HepG2 (cell line): ENCODE data around the gene INTS1. TPM values are rescaled to one million over a fixed set of nuclear protein-coding genes. Genes with fewer than 3 reads are reported as not detected.

Experiments
- ATAC-seq: fragments of 200-7000 bp; cut with Tn5 transposase; 3 replicates; pipeline ENCODE4 v1.9.1; 2020; ENCODE audit warnings: mild to moderate bottlenecking, moderate library complexity
- Bru-seq: library from RNA; stranded (reverse); fragments of 400-500 nt; gene quantifications from one replicate; lab custom pipeline; 2021; lab: Mats Ljungman, UMichigan
- BruChase-seq, 2 experiments: library from RNA; stranded (reverse); fragments of 400-500 nt; gene quantifications; one replicate each; lab custom pipeline; 2021; lab: Mats Ljungman, UMichigan
- BruUV-seq: library from RNA; stranded (reverse); fragments of 400-500 nt; replicated peaks from 2 replicates; lab custom pipeline; 2021; lab: Mats Ljungman, UMichigan
- CTCF ChIA-PET: fragments of 300-600 bp; formaldehyde crosslinking; extraction: SDS; loops from one replicate; lab custom pipeline; 2021; ENCODE audit warnings: low total read pairs, inconsistent platforms, low intra/inter-chr PET ratio; lab: Yijun Ruan, JAX
- POLR2A ChIA-PET: fragments of 350-600 bp; sonication (Branson Sonifier 250); formaldehyde crosslinking; loops from one replicate; lab custom pipeline; 2020; ENCODE audit warnings: antibody characterized with exemption, inconsistent platforms; lab: Yijun Ruan, JAX
- DNase-seq: peaks from one replicate; pipeline ENCODE4 v3.0.0-alpha.2; 2015; ENCODE audit warnings: low spot score
- FAIRE-seq: peaks from 3 replicates; lab custom pipeline; 2011; peaks lifted over from hg19 to GRCh38; lab: Jason Lieb, UNC
- H2AFZ ChIP-seq: one replicate; pipeline ENCODE4 v1.6.1; 2011; ENCODE audit warnings: low read length, inconsistent platforms
- H3K27ac ChIP-seq: fragments of 300-600 bp; 3 replicates; pipeline ENCODE4 v1.8.0; 2011; ENCODE audit warnings: mixed run types, mild to moderate bottlenecking, mixed read lengths, low read length, inconsistent platforms; ENCODE audit not compliant: insufficient read depth; ENCODE audit errors: extremely low read length
- H3K27me3 ChIP-seq, 2 experiments: fragments of 200-600 bp in 1 of 2; 2 replicates in 1 of 2; 3 replicates in 1 of 2; pipeline versions ENCODE4 v1.6.0 to v1.8.0; 2011; ENCODE audit warnings: low read length in 2 of 2, mild to moderate bottlenecking in 2 of 2, moderate library complexity in 2 of 2, inconsistent platforms in 1 of 2; ENCODE audit not compliant: insufficient read depth in 2 of 2, control insufficient read depth in 1 of 2
- H3K36me3 ChIP-seq, 2 experiments: fragments of 200-600 bp in 1 of 2; replicated peaks in 1 of 2; 2 replicates in 1 of 2; 3 replicates in 1 of 2; pipeline versions ENCODE4 v1.5.1 to v1.8.0; 2011; ENCODE audit warnings: low read length in 2 of 2, inconsistent platforms in 1 of 2; ENCODE audit not compliant: insufficient read depth in 2 of 2, control insufficient read depth in 1 of 2
- H3K4me1 ChIP-seq: 2 replicates; pipeline ENCODE4 v1.5.1; 2012; ENCODE audit warnings: low read length, inconsistent platforms; ENCODE audit not compliant: insufficient read depth
- H3K4me2 ChIP-seq: 2 replicates; pipeline ENCODE4 v1.6.0; 2011; ENCODE audit warnings: low read depth, low read length, inconsistent platforms
- H3K4me3 ChIP-seq, 3 experiments: fragments of 200-600 bp in 1 of 3; sonication (generic), shearing (Covaris generic) in 1 of 3; replicated peaks in 1 of 3; 2 replicates each; pipeline ENCODE4 v1.5.1; 2011 to 2016; ENCODE audit warnings: low read length in 3 of 3, inconsistent platforms in 2 of 3, low read depth in 2 of 3, mild to moderate bottlenecking in 2 of 3, control low read depth in 1 of 3, mixed read lengths in 1 of 3; ENCODE audit not compliant: insufficient read depth in 1 of 3
- H3K79me2 ChIP-seq: one replicate; pipeline ENCODE4 v1.6.1; 2011; ENCODE audit warnings: low read length, inconsistent platforms; ENCODE audit not compliant: insufficient read depth
- H3K9ac ChIP-seq: 2 replicates; pipeline ENCODE4 v1.6.0; 2011; ENCODE audit warnings: mild to moderate bottlenecking, low read depth, low read length, inconsistent platforms; ENCODE audit not compliant: insufficient read depth
- H3K9me3 ChIP-seq: 2 replicates; pipeline ENCODE4 v1.5.1; 2012; ENCODE audit warnings: mild to moderate bottlenecking, low read length
- H4K20me1 ChIP-seq: 2 replicates; pipeline ENCODE4 v1.6.0; 2011; ENCODE audit warnings: inconsistent platforms, mild to moderate bottlenecking, low read length, moderate library complexity; ENCODE audit not compliant: insufficient read depth
- CREM ChIP-seq, 2 experiments: sonication (generic) in 1 of 2; formaldehyde crosslinking in 1 of 2; IDR thresholded peaks; 2 replicates each; pipeline versions ENCODE4 v1.4.0 to v1.6.1; 2016 to 2020; ENCODE audit warnings: antibody characterized with exemption in 1 of 2, mild to moderate bottlenecking in 1 of 2, missing genetic modification reagents in 1 of 2
- EEA1 ChIP-seq: sonication (generic); formaldehyde crosslinking; IDR thresholded peaks from 2 replicates; pipeline ENCODE4 v1.5.1; 2020; ENCODE audit warnings: mild to moderate bottlenecking, missing genetic modification reagents, borderline replicate concordance
- YEATS2 ChIP-seq: sonication (generic); formaldehyde crosslinking; IDR thresholded peaks from 2 replicates; pipeline ENCODE4 v1.4.0; 2020; ENCODE audit warnings: missing genetic modification reagents, borderline replicate concordance
- ZNF235 ChIP-seq: sonication (generic); formaldehyde crosslinking; IDR thresholded peaks from 2 replicates; pipeline ENCODE4 v1.8.1; 2023; ENCODE audit warnings: mild to moderate bottlenecking, missing genetic modification reagents, borderline replicate concordance
- ZNF331 ChIP-seq: sonication (generic); formaldehyde crosslinking; IDR thresholded peaks from 2 replicates; pipeline ENCODE4 v1.4.0; 2020; ENCODE audit warnings: missing genetic modification reagents
- WGBS: methylation state at CpG from one replicate; pipeline ENCODE4 v1.1.6; 2017; ENCODE audit warnings: low lambda C conversion rate; 5-methylcytosine and 5-hydroxymethylcytosine counted together
- in situ Hi-C: cut with HindIII; loops from 2 replicates; pipeline ENCODE4 v1.10.0; 2017; ENCODE audit warnings: low pct_unique_long_range_greater_than_20kb; ENCODE audit not compliant: extremely low pct_ligation_motif_present
- intact Hi-C: fragments of 100-400 bp; cut with micrococcal nuclease; formaldehyde crosslinking; loops from one replicate; pipeline ENCODE4 v1.10.0; 2022; ENCODE audit not compliant: unreplicated experiment
- long read RNA-seq, 2 experiments: library from RNA in 1 of 2; library from polyadenylated mRNA in 1 of 2; stranded (forward) in 1 of 2; unstranded in 1 of 2; transcript quantifications; one replicate each; pipeline ENCODE4 v2.0.0, GENCODE V29; 2019 to 2022
- polyA minus RNA-seq, 3 experiments: library from RNA; depleted of rRNA, polyadenylated mRNA; stranded (reverse); fragments of >200 nt; gene quantifications; 2 replicates each; pipeline ENCODE4 v1.2.3, GENCODE V29; 2011; ENCODE audit warnings: low replicate concordance in 1 of 3
- polyA plus RNA-seq, 8 experiments: library from polyadenylated mRNA; depleted of rRNA in 3 of 8; stranded (reverse) in 7 of 8; unstranded in 1 of 8; fragments of >200 nt; fragmentation: Illumina TruSeq in 4 of 8; extraction: Trizol in 4 of 8; gene quantifications; 2 replicates each; pipeline versions ENCODE4 v1.2.1 to v1.2.3, GENCODE V29; 2011 to 2016; ENCODE audit warnings: low read depth in 4 of 8, missing spikeins in 1 of 8, mixed read lengths in 1 of 8; ENCODE audit not compliant: insufficient read depth in 1 of 8
- total RNA-seq, 5 experiments: library from RNA; depleted of rRNA; stranded (reverse); fragments of >200 nt; fragmentation: Illumina TruSeq; extraction: Trizol; gene quantifications; 2 replicates each; pipeline ENCODE4 v1.2.3, GENCODE V29; 2016; ENCODE audit warnings: low read depth in 1 of 5
- TF ChIP-seq, protein P1 (sequence below): sonication (generic); formaldehyde crosslinking; IDR thresholded peaks from 2 replicates; pipeline ENCODE4 v1.8.0; 2022; ENCODE audit warnings: mild to moderate bottlenecking, missing genetic modification reagents, moderate library complexity
- TF ChIP-seq, protein P2 (sequence below): sonication (generic); formaldehyde crosslinking; IDR thresholded peaks from 2 replicates; pipeline ENCODE4 v1.4.0; 2020; ENCODE audit warnings: mild to moderate bottlenecking, missing genetic modification reagents
- TF ChIP-seq, protein P3 (sequence below): IDR thresholded peaks from 2 replicates; pipeline ENCODE4 v1.6.1; 2012; ENCODE audit warnings: inconsistent platforms

The INTS1 gene, protein sequence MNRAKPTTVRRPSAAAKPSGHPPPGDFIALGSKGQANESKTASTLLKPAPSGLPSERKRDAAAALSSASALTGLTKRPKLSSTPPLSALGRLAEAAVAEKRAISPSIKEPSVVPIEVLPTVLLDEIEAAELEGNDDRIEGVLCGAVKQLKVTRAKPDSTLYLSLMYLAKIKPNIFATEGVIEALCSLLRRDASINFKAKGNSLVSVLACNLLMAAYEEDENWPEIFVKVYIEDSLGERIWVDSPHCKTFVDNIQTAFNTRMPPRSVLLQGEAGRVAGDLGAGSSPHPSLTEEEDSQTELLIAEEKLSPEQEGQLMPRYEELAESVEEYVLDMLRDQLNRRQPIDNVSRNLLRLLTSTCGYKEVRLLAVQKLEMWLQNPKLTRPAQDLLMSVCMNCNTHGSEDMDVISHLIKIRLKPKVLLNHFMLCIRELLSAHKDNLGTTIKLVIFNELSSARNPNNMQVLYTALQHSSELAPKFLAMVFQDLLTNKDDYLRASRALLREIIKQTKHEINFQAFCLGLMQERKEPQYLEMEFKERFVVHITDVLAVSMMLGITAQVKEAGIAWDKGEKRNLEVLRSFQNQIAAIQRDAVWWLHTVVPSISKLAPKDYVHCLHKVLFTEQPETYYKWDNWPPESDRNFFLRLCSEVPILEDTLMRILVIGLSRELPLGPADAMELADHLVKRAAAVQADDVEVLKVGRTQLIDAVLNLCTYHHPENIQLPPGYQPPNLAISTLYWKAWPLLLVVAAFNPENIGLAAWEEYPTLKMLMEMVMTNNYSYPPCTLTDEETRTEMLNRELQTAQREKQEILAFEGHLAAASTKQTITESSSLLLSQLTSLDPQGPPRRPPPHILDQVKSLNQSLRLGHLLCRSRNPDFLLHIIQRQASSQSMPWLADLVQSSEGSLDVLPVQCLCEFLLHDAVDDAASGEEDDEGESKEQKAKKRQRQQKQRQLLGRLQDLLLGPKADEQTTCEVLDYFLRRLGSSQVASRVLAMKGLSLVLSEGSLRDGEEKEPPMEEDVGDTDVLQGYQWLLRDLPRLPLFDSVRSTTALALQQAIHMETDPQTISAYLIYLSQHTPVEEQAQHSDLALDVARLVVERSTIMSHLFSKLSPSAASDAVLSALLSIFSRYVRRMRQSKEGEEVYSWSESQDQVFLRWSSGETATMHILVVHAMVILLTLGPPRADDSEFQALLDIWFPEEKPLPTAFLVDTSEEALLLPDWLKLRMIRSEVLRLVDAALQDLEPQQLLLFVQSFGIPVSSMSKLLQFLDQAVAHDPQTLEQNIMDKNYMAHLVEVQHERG (N-terminal part only)
- total RNA-seq (2016; rRNA removed; fragmentation: Illumina TruSeq; extraction: Trizol) = 17.3 and 29.0 TPM in 2 replicates
- 5.1 and 5.5 TPM in 2 replicates for total RNA-seq (2016; cell fraction: cytosol; rRNA removed; fragmentation: Illumina TruSeq; extraction: Trizol; ENCODE audit: low read depth)
- 10.4 and 29.7 TPM in 2 replicates for total RNA-seq (2016; cell fraction: insoluble cytoplasmic fraction; rRNA removed; fragmentation: Illumina TruSeq; extraction: Trizol)
- 7.6 and 9.1 TPM in 2 replicates for total RNA-seq (2016; cell fraction: membrane; rRNA removed; fragmentation: Illumina TruSeq; extraction: Trizol)
- 41.5 and 48.7 TPM in 2 replicates for total RNA-seq (2016; cell fraction: nucleus; rRNA removed; fragmentation: Illumina TruSeq; extraction: Trizol)
- 13.7 and 18.2 TPM in 2 replicates for polyA plus RNA-seq (2011; rRNA removed)
- 13.7 and 18.1 TPM in 2 replicates for polyA plus RNA-seq (2011; cell fraction: cytosol; rRNA removed)
- polyA plus RNA-seq (2011; cell fraction: nucleus; rRNA removed) = 167 and 254 TPM in 2 replicates
- 20.5 and 22.5 TPM in 2 replicates for polyA plus RNA-seq (2012)
- 3.9 and 4.3 TPM in 2 replicates for polyA plus RNA-seq (2016; cell fraction: cytosol; fragmentation: Illumina TruSeq; extraction: Trizol; ENCODE audit: low read depth)
- polyA plus RNA-seq (2016; cell fraction: insoluble cytoplasmic fraction; fragmentation: Illumina TruSeq; extraction: Trizol; ENCODE audit: low read depth) = 11.9 and 26.2 TPM in 2 replicates
- 6.0 and 6.1 TPM in 2 replicates for polyA plus RNA-seq (2016; cell fraction: membrane; fragmentation: Illumina TruSeq; extraction: Trizol; ENCODE audit: low read depth)
- polyA plus RNA-seq (2016; cell fraction: nucleus; fragmentation: Illumina TruSeq; extraction: Trizol; ENCODE audit: insufficient read depth, low read depth) = 118 and 123 TPM in 2 replicates
- polyA minus RNA-seq (2011; rRNA and poly(A)+ RNA removed; ENCODE audit: low replicate concordance) = 33.5 and 55.8 TPM in 2 replicates
- polyA minus RNA-seq (2011; cell fraction: cytosol; rRNA and poly(A)+ RNA removed) = 18.4 and 23.7 TPM in 2 replicates
- 25.5 and 29.1 TPM in 2 replicates for polyA minus RNA-seq (2011; cell fraction: nucleus; rRNA and poly(A)+ RNA removed)
- Bru-seq, nascent RNA = percentile 54 among the genes with signal in this experiment
- BruChase-seq, experiment 1, labeled RNA remaining after a 6-hour chase = percentile 73 among the genes with signal in this experiment
- percentile 64 among the genes with signal in this experiment for BruChase-seq, experiment 2, labeled RNA remaining after a 2-hour chase
- long read RNA-seq, experiment 1, partial matches to known transcripts = 12 of 12 reads
- long read RNA-seq, experiment 1, other reads (novel, unspliced or antisense) = 0 of 12 reads
- long read RNA-seq, experiment 2, partial matches to known transcripts = 50 of 78 reads
- long read RNA-seq, experiment 2, other reads (novel, unspliced or antisense) = 28 of 78 reads

DNA sequence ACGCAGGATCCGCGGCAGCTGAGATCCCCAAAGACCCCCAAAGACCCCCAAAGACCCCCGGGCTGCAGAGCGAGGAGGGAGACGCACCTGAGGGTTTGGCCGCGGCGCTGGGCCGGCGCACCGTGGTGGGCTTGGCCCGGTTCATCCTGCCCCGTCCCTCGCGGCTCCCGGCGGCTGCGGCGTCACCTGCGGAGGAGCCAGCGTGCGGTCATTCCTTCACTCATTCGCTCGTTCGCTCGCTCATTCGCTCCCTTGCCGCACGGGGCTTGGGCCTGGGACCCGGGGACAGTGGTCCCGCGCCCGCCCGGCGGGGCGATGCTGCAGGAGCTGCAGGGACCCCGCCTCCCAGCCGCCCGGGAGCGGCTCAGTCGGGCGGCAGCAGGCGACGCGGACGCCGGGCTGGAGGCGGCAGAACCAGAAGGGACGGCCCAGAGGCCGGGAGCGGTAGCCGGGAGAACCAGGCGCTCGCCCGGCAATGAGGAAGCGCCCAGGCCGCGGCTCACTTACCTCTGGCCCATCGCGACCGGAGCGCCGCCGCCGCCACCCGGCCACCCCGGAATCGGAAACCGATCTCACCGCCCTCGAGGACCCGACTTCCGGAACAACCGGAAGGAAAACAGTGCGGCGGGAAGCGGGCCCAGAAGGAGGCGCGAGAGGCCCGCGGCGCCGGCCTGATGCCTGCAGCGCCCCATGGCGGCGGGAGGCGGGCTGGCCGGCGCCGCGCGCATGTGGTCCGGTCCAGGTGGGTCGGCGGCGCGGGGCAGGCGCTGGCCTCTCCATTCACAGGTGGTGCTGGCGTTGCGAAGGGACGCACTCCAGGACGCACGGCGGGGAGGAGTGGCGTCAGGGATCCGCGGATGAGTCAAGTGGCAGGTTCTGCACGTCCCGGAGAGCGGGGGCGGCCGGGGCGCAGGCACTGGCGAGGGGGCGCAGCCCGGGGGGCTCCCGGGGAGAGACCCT, at the start of gene INTS1:
Gene INTS1, minus strand, starts transcription at position 574 of the 960 bp plus-strand sequence. Its CDS starts 429 bp downstream, at position 145.
- in situ Hi-C loops = loop anchor here (5.0 kb wide), 1 partner anchor 53 kb away; the partner anchor contains the start of gene TMEM184A
- H3K27ac ChIP-seq = peak within 1 kb of the TSS; percentile 55
- no peak within 1 kb of the TSS for H2AFZ ChIP-seq
- peaks cover 40% of the 10 kb centered on the region for H3K4me1 ChIP-seq
- 0% methylated on average over 3 of the region's 118 CpGs for WGBS
- no peaks in the 10 kb centered on the region for H4K20me1 ChIP-seq
- FAIRE-seq = no peak
- peak; percentile 87 for ATAC-seq
- H3K9me3 ChIP-seq = no peaks in the 10 kb centered on the region
- DNase-seq = peak; percentile 84
- ChIA-PET CTCF (interaction anchor here (0.7 to 2.4 kb wide), 3 partner anchors 29 to 52 kb away, joined by 3 to 24 read pairs (median 3); partner anchors contain the start of gene TMEM184A), POLR2A (interaction anchor here (1.5 to 4.4 kb wide), 2 partner anchors 12 to 52 kb away, joined by 4 to 30 read pairs; partner anchors contain the start of gene TMEM184A)
- H3K36me3 ChIP-seq = peaks cover 14 to 35% of the 10 kb centered on the region in 2 experiments
- peak within 1 kb of the TSS; percentile 91 to 100 (median 97) for H3K4me3 ChIP-seq
- no peaks in the 10 kb centered on the region; a peak in 1 of 5 replicates for H3K27me3 ChIP-seq
- TSS peak; percentile 77 for BruUV-seq
- H3K9ac ChIP-seq = peak within 1 kb of the TSS; percentile 90
- H3K4me2 ChIP-seq = peak within 1 kb of the TSS; percentile 100
- intact Hi-C loops = loop anchor here (1.0 kb wide), 1 partner anchor 27 kb away; no protein-coding TSS in a partner anchor
- peaks cover 26% of the 10 kb centered on the region for H3K79me2 ChIP-seq
- TF ChIP-seq ZNF331 (CRISPR knock-in tag) (peak; percentile 63; the same call in 1 of the 2 replicates), ZNF235 (CRISPR knock-in tag) (no peak), EEA1 (peak; percentile 72; the same call in 1 of the 2 replicates), CREM (IDR thresholded peaks at IDR 0.05) (peak; percentile 72), CREM (CRISPR knock-in tag; IDR thresholded peaks at IDR 0.05) (no peak), YEATS2 (CRISPR knock-in tag) (peak; percentile 89)
- TF ChIP-seq, protein P1, sequence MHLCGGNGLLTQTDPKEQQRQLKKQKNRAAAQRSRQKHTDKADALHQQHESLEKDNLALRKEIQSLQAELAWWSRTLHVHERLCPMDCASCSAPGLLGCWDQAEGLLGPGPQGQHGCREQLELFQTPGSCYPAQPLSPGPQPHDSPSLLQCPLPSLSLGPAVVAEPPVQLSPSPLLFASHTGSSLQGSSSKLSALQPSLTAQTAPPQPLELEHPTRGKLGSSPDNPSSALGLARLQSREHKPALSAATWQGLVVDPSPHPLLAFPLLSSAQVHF (CRISPR knock-in tag) = no peak
- TF ChIP-seq, protein P2, sequence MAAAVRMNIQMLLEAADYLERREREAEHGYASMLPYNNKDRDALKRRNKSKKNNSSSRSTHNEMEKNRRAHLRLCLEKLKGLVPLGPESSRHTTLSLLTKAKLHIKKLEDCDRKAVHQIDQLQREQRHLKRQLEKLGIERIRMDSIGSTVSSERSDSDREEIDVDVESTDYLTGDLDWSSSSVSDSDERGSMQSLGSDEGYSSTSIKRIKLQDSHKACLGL = peak; percentile 59
- TF ChIP-seq, protein P3, sequence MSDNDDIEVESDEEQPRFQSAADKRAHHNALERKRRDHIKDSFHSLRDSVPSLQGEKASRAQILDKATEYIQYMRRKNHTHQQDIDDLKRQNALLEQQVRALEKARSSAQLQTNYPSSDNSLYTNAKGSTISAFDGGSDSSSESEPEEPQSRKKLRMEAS = peak; percentile 96
